ENCODE results near the gene ELOVL5.

GRCh38 chr6:53322188-53323029 is 26.3 kb downstream of the ELOVL5 start:
- TF ChIP-seq POLR2AphosphoS5 (IDR thresholded peaks at IDR 0.05; ENCODE audit: low read depth): no peak; the same call in 1 of the 2 replicates
- TF ChIP-seq CTCF (IDR thresholded peaks at IDR 0.05; ENCODE audit: insufficient read depth, low read length): no peak
- TF ChIP-seq SPI1 (IDR thresholded peaks at IDR 0.05; ENCODE audit: borderline replicate concordance, low read depth): no peak
- no peak for TF ChIP-seq REST (IDR thresholded peaks at IDR 0.05; ENCODE audit: insufficient replicate concordance, low read depth)
- TF ChIP-seq GABPA (IDR thresholded peaks at IDR 0.05; ENCODE audit: low read depth): no peak
